GM21390 (cell line): ENCODE results near the gene MDN1.
"Not testable (repeated sequence)": the region's sequence is repeated elsewhere in the genome, so short reads cannot be mapped to it uniquely, and the experiment has no call there.

ENCODE experiments used
- ATAC-seq: cut with Tn5 transposase; IDR thresholded peaks from one replicate; pipeline ENCODE4 v1.9.1; 2021; ENCODE audit not compliant: unreplicated experiment

Gene MDN1, protein sequence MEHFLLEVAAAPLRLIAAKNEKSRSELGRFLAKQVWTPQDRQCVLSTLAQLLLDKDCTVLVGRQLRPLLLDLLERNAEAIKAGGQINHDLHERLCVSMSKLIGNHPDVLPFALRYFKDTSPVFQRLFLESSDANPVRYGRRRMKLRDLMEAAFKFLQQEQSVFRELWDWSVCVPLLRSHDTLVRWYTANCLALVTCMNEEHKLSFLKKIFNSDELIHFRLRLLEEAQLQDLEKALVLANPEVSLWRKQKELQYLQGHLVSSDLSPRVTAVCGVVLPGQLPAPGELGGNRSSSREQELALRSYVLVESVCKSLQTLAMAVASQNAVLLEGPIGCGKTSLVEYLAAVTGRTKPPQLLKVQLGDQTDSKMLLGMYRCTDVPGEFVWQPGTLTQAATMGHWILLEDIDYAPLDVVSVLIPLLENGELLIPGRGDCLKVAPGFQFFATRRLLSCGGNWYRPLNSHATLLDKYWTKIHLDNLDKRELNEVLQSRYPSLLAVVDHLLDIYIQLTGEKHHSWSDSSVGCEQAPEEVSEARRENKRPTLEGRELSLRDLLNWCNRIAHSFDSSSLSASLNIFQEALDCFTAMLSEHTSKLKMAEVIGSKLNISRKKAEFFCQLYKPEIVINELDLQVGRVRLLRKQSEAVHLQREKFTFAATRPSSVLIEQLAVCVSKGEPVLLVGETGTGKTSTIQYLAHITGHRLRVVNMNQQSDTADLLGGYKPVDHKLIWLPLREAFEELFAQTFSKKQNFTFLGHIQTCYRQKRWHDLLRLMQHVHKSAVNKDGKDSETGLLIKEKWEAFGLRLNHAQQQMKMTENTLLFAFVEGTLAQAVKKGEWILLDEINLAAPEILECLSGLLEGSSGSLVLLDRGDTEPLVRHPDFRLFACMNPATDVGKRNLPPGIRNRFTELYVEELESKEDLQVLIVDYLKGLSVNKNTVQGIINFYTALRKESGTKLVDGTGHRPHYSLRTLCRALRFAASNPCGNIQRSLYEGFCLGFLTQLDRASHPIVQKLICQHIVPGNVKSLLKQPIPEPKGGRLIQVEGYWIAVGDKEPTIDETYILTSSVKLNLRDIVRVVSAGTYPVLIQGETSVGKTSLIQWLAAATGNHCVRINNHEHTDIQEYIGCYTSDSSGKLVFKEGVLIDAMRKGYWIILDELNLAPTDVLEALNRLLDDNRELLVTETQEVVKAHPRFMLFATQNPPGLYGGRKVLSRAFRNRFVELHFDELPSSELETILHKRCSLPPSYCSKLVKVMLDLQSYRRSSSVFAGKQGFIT (N-terminal part only)

DNA sequence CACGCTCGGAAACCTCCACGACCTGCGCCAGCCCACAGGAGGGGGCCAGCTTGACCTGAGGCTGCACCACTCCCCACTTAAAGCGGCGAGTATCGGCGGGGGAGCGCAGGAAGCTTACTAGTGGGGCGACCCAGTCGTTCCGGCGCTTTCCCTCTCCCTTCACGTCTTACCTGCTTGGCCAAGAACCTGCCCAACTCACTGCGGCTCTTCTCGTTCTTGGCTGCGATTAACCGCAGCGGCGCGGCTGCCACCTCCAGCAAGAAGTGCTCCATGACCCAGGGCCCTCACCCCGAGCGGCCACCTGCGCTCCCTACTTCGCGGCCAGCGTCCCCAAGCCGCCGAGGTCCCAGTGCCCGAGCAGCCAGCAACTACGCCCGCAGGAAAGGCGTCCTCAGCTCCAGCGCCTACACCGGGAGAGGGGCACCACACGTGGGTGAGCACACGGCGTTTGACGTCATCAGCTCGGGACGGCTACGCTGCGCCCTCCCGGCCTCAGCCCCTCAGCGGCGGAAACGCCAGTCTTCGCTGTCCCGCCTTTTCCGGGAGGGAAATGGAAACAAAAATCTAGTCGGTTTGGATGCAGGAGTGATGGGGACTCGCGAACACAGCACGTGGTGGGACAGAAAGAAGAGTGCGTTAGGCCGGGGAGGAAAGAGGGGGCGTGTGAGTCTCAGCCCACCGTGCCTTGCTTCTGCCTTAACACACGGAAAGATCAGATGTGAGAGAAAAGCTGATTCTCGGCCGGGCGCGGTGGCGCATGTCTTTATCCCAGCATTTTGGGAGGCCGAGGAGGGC is at the start of gene MDN1:
Gene MDN1, minus strand, starts transcription at position 459 of the 795 bp plus-strand sequence. Its CDS starts 187 bp downstream, at position 272.
- ATAC-seq, result peak; percentile 95

DNA sequence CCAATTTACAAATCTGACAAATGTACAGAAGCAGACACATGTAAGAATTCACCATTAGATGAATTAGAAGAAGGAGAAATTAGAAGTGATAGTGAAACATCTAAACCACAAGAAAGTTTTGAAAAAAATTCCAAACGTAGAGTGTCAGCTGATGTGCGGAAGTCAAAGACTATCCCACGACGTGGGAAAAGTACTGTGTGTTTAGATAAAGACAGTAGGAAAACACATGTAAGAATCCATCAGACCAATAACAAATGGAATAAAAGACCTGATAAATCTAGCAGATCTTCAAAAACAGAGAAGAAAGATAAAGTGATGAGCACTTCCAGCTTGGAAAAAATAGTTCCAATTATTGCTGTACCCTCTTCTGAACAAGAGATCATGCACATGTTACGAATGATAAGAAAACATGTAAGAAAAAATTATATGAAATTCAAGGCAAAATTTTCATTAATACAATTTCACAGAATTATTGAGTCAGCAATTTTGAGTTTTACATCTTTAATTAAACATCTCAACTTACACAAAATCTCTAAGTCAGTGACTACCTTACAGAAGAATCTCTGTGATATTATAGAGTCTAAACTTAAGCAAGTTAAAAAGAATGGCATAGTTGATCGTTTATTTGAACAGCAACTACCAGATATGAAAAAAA is 46.6 kb upstream of the MDN1 start:
- ATAC-seq, result no peak

DNA sequence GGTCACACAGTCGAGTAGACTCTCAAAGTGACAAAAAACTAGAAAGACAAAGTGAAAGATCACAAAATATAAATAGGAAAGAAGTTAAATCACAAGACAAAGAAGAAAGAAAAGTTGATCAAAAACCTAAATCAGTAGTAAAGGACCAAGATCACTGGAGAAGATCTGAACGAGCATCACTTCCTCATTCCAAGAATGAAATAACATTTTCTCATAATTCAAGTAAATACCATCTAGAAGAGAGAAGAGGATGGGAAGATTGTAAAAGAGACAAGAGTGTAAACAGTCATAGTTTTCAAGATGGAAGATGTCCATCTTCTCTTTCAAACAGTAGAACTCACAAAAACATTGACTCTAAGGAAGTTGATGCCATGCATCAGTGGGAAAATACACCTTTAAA is 43.1 kb upstream of the MDN1 start:
- ATAC-seq, result peak; percentile 18

DNA sequence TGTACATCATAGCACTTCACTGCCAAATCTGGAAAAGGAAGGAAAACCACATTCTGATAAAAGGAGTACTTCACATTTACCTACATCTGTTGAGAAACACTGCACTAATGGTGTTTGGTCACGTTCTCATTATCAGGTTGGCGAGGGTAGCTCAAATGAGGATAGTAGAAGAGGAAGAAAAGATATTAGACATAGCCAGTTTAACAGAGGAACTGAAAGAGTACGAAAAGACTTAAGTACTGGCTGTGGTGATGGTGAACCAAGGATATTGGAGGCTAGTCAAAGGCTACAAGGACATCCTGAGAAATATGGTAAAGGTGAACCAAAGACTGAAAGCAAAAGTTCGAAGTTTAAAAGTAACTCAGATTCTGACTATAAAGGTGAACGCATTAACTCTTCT is 42.7 kb upstream of the MDN1 start:
- ATAC-seq, result peak; percentile 75

DNA sequence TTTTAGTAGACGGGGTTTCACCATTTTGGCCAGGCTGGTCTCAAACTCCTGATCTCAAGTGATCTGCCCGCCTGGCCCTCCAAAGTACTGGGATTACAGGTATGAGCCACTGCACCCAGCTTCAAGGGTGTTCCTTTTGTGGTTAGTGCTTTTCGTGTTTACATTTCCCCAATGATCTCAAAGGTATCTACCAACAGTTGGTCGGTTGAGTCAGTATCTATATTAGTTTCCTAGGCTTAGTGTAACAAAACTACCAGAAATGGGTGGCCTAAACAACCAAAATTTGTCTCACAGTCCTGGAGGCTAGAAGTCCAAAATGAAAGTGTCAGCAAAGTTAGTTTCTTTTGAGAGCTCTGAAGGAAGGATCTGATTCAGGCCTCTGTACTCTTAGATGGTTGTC is 40.1 kb upstream of the MDN1 start:
- peak; percentile 64 for ATAC-seq

DNA sequence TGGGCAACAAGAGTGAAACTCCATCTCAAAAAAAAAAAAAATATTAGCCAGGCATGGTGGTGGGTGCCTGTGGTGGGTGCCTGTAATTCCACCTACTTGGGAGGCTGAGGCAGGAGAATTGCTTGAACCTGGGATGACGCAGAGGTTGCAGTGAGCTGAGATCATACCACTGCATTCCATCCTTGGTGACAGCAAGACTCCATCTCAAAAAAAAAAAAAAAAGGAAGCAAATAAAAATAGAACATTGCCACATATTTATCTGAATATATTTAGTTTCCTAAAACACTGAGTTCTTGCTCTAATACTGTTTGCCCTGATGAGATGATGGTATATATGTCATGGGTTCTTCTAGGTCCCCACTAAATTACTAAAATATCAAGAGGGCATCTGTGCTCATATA is 38.4 kb upstream of the MDN1 start:
- ATAC-seq, result no peak

DNA sequence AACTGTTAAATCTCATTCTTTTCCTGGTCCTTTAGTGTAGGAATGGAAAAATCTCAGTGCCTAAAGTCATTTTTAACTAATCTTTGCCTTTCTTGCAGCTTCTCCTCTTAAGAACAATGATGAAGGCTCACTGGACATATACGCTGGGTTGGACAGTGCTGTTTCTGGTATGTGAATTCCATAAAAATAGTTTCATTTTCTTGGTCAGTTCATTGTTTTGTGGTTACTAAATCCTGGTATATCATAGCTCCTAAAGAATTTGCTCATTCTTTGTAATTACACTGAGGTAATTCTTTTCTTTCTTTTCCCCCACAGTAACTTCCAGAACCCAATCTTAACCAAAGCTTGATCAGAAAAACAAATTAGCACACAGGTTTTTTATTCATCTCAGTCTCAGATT is 33.5 kb upstream of the MDN1 start:
- no peak for ATAC-seq

DNA sequence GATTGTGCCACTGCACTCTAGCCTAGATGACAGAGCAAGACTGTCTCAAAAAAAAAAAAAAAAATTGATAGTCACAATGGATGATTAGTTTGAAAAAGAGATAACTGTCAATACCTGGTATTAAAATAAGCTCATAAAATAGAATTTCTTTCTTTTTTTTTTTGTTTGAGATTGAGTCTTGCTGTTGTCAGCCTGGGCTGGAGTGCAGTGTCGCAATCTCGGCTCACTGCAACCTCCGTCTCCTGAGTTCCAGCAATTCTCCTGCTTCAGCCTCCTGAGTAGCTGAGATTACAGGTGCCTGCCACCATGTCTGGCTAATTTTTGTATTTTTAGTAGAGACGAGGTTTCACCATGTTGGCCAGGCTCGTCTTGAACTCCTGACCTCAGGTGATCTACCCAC is 27.9 kb upstream of the MDN1 start:
- ATAC-seq, result not testable (repeated sequence)

DNA sequence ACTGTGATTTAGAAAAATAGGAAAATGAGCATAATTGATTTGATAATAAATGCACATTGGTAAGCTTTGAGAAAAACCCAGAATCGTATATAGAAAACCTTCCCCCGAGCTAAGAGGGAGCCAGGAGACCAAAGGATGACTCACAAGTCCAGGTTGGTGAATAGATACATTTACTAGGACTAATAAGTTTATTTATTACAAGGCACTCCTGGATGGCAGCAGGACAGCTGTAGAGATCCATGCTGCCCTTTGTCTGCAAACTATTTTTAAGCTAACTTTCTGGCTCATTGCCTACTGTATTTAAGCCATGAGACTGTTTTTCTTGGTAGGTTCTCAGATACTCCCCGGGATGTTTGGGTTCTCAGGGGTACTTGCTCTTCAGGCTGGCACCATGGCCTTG is 23.5 kb upstream of the MDN1 start:
- no peak for ATAC-seq

DNA sequence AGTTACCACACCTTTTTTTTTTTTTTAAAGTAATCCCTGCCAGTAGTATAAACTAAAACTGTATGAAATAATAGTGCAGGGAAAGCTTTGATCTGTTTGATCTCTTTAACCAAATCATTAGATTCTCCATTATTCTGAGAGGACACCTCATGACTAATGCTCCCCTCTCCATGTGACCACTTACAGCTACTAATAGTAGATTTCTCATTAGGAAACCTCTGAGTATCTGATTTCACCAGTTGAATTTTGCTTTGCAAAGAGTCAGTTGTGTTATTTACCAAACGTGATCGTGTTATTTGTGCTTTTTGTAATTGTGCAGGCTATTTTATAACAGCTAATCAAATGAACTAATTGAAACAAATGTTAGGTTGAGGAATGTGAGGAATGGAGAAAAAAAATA is 22.6 kb upstream of the MDN1 start:
- no peak for ATAC-seq

DNA sequence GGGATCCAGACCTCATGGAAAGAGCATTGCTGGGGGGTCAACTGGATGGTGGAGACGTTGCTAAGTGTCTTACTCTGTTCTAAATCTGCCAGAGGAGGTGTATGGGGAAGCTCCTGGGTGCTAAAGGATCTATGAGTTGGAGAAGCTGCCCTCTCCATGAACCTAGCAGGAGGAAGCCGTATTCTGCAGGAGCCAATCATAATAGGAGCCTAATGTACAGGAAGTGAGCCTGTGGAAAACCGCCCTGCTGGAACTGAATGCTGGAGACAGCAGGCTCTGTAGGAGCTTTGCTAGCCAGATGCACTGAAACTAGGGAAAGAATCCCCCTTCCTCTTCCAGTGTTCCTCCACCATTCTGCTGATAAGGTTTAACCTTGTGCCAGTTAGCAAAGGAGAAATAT is 20.9 kb upstream of the MDN1 start:
- no peak for ATAC-seq

DNA sequence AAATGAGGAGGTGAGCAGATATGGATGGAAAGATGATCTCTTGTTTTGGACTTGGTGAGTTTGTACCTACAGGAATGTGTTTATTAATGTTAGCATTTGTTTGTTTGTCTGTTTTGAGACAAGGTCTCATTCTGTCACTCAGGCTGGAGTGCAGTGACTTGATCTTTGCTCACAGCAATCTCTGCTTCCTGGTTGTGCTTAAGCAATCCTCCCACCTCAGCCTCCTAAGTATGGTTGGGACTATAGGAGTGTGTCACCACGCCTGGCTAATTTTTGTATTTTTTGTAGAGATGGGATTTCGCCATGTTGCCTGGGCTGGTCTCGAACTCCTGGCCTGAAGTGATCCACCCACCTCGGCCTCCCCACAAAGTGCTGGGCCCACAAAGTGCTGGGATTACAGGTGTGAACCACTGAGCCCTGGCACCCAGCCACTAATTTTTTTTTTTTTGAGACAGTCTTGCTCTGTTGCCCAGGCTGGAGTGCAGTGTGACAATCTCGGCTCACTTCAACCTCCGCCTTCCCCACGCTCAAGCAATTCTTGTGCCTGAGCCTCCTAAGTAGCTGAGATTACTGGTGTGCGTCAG is 17.1 kb upstream of the MDN1 start:
- no peak for ATAC-seq

DNA sequence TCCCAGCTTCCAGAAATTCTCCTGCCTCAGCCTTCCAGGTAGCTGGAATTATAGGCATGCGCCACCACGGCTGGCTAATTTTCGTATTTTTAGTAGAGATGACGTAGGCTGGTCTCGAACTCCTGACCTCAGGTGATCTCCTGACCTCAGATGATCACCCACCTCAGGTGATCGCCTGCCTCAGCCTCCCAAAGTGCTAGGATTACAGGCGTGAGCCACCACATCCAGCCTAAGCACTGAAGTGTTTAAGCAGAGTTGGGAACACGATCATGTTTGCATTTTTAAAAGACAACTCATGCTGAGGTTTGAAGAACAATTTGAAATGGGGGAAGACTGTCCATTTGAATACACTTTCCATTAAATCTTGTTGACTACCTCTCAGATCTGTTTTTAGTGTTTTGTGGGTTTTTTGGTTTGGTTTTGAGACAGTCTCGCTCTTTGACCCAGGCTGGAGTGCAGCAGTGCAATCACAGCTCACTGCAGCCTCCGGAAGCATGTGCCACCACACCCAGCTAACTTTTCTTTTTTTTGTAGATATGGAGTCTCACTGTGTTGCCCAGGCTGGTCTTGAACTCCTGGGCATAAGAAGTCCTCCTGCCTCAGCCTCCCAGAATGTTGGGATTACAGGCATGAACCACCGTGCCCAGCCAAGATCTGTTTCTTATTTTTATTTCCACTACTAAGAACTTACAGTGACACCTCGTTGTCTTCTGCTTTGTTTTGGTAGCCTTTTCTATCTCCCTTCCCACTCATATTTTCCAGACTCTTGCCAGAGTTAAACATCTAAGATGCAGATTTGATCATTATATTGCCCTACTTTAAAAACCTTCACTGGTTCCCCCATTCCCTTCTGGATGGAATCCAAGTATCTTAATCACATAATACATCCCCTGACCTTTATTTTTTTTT is 15.5 kb upstream of the MDN1 start:
- ATAC-seq, result peak; percentile 95

DNA sequence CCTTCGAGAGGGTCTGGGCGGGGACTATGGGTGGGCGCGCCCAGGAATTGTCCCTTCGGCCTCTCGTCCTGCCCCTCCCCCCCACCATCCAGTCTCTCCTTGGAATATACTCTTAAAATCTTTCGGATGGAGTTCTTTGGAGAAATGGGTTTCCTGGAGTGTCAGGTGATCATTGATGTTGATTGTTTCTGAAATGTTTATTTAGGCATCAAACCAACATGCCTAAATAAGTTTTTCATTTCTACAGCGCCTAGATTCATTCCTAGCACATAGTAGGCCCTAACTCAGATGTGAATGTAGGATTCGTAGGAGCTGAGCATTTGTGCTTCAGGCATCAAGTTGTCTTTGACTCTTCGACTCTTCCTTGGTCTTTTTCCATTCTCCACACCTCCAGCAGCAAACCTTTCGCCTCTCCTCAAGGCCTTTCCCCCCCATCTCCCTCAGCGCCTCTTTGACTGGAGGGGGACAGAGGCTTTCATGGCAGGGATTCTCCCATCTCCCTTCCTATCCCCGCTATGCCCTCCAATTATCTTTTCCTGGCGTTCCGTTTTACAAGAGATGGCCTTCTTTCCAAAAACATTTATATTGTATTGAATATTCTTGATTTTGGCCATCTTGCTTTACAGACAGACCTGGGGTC is 10.7 kb upstream of the MDN1 start:
- ATAC-seq, result no peak

DNA sequence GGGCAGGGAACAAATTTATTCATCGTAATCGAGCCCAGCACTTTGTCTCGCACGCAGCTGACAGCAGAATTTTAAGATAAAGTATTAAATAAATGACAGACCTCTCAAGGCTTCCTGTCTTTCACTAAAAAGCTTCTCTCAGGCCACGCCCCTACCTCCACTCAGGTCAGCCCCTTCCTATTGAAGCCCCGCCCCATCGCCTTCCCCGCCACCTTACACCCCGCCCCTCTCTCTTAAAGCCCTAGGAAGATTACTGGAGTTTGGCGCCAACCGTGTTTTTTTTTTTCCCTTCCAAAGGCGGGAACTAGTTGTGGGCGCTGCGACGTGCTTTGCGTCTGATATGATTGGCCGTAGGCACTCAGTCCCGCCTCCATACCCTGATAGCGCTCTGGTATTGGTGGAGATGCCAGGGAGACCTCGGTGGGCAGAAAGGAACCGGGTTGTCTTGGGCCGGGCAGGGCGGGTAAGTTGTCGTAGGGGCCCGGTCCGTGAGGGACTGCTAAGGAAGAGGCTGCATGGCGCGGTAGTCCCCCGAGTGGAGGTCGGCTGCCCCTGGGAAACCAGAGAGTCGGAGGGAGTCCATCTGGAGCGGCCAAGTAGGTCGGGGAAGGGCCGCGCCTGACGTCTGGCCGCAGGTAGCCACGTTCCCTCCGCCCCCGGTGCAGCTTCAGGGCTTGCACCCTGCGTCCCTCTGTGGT is 10.0 kb upstream of the MDN1 start, which contains the start of gene CASP8AP2:
Gene CASP8AP2, plus strand, starts transcription at position 409 of the 698 bp plus-strand sequence.
- ATAC-seq, result peak; percentile 96

DNA sequence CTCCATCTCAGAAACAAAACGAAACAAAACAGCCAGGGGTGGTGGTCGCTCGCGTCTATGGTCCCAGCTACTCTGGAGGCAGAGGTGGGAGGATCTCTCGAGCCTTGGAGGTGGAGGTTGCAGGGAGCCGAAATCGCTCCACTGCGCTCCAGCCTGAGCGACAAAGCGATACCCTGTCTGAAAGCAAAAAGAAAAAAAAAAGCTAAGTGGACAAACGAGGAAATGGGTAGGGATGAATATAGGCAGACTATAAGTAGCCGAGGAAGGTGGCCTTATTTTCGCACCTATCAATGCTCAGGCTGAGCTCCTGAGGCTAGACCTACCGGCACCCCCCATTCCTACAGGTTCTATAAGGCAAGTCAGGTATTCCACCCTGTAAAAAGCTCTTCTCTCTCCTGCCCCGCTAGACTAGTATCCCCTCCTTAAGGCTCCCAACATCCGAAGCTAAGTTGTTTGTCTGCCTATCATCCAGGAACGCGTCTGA is 9.4 kb upstream of the MDN1 start:
- peak; percentile 36 for ATAC-seq

DNA sequence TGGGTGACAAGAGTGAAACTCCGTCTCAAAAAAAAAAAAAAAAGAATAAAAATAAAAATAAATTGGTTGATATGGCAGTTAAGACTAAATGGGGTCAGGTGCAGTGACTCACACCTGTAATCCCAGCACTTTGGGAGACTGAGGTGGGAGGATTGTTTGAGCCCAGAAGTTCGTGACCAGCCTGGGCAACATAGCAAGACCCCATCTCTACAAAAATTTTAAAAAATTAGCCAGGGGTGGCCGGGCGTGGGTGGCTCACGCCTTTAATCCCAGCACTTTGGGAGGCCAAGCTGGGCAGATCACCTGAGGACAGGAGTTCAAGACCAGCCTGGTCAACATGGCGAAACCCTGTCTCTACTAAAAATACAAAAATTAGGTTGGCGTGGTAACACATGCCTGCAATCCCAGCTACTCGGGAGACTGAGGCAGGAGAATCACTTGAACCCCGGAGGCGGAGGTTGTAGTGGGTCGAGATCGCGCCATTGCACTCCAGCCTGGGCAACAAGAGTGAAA is 8.9 kb upstream of the MDN1 start:
- not testable (repeated sequence) for ATAC-seq
